ENCODE data around the gene RNF8.

RNF8 gene

GRCh38 chr6:37426058-37426944 lies 72.5 kb downstream of the RNF8 start:
- TF ChIP-seq CTCF (IDR thresholded peaks at IDR 0.05) = no peak

GRCh38 chr6:37426945-37427510 lies 73.2 kb downstream of the RNF8 start:
- DNase-seq (ENCODE audit: low spot score) = no peak
- Histone ChIP-seq H3K27ac (no peak overlapping the region), H3K4me3 (no peak overlapping the region)
- no peak for TF ChIP-seq CTCF (IDR thresholded peaks at IDR 0.05)

More at GRCh38 chr6:37426058-37426944, 72.5 kb downstream of the RNF8 start:
- Histone ChIP-seq H3K27ac (no peak overlapping the region), H3K4me3 (no peak overlapping the region)
- DNase-seq (ENCODE audit: low spot score) = no peak

- Histone ChIP-seq H3K4me3 (no peak overlapping the region), H3K27ac (no peak overlapping the region)
- TF ChIP-seq CTCF (IDR thresholded peaks at IDR 0.05) = no peak
- DNase-seq (ENCODE audit: low spot score) = no peak
Measured at GRCh38 chr6:37429352-37429750, 75.6 kb downstream of the RNF8 start.

- no peak for DNase-seq (ENCODE audit: low spot score)
- no peak for TF ChIP-seq CTCF (IDR thresholded peaks at IDR 0.05)
- H3K4me3 ChIP-seq = peak overlapping the region; percentile 98
- peak overlapping the region; percentile 96 to 97 for H3K27ac ChIP-seq
Measured at GRCh38 chr6:37432590-37432915, 78.8 kb downstream of the RNF8 start.

- peak within 1 kb of the TSS; percentile 96 to 97 for H3K27ac ChIP-seq
- peak within 1 kb of the TSS; percentile 98 for H3K4me3 ChIP-seq
- DNase-seq (ENCODE audit: low spot score) = peak; percentile 95
- no peak for TF ChIP-seq CTCF (IDR thresholded peaks at IDR 0.05)
Measured at GRCh38 chr6:37432916-37433656, 79.3 kb downstream of the RNF8 start, which contains the start of gene CMTR1. Gene CMTR1 (plus strand): TSS chr6:37433221. CDS start chr6:37435630, 2,409 bp downstream.

GRCh38 chr6:37433657-37434271 lies 80.0 kb downstream of the RNF8 start:
- peak overlapping the region; percentile 96 to 97 for H3K27ac ChIP-seq
- TF ChIP-seq CTCF (IDR thresholded peaks at IDR 0.05) = no peak
- peak overlapping the region; percentile 98 for H3K4me3 ChIP-seq
- no peak for DNase-seq (ENCODE audit: low spot score)

Measured in coronary artery (tissue), 2 donors.